ENCODE data around the gene ERI2.
"Not testable (repeated sequence)": the region's sequence is repeated elsewhere in the genome, so short reads cannot be mapped to it uniquely, and the experiment has no call there.

The ERI2 gene

GRCh38 chr16:20812510-20812909 lies 6.2 kb upstream of the ERI2 start:
- no peak for TF ChIP-seq POLR2AphosphoS5 (IDR thresholded peaks at IDR 0.05; ENCODE audit: low read depth, low read length)
- TF ChIP-seq POLR2A (IDR thresholded peaks at IDR 0.05; ENCODE audit: low read depth, low read length): no peak
- TF ChIP-seq TAF1 (IDR thresholded peaks at IDR 0.05; ENCODE audit: borderline replicate concordance, low read depth, low read length): no peak
- DNase-seq (ENCODE audit: insufficient read length) (no peak), FAIRE-seq (no peak)

GRCh38 chr16:20811889-20812439 lies 5.7 kb upstream of the ERI2 start:
- FAIRE-seq (no peak), DNase-seq (ENCODE audit: insufficient read length) (no peak)
- TF ChIP-seq POLR2A (IDR thresholded peaks at IDR 0.05; ENCODE audit: low read depth, low read length): no peak
- TF ChIP-seq POLR2AphosphoS5 (IDR thresholded peaks at IDR 0.05; ENCODE audit: low read depth, low read length): no peak
- no peak for TF ChIP-seq TAF1 (IDR thresholded peaks at IDR 0.05; ENCODE audit: borderline replicate concordance, low read depth, low read length)

- DNase-seq (ENCODE audit: insufficient read length) (no peak), FAIRE-seq (no peak)
- TF ChIP-seq POLR2A (IDR thresholded peaks at IDR 0.05; ENCODE audit: low read depth, low read length): no peak
- TF ChIP-seq POLR2AphosphoS5 (IDR thresholded peaks at IDR 0.05; ENCODE audit: low read depth, low read length): no peak
- no peak for TF ChIP-seq TAF1 (IDR thresholded peaks at IDR 0.05; ENCODE audit: borderline replicate concordance, low read depth, low read length)
Measured at GRCh38 chr16:20807862-20808261, 1.6 kb upstream of the ERI2 start.

GRCh38 chr16:20805684-20806167 lies 546 bp downstream of the ERI2 start:
- FAIRE-seq: not testable (repeated sequence)

GRCh38 chr16:20803561-20804214 lies 2.6 kb downstream of the ERI2 start:
- no peak for DNase-seq (ENCODE audit: insufficient read length)
- FAIRE-seq: no peak
- TF ChIP-seq POLR2A (IDR thresholded peaks at IDR 0.05; ENCODE audit: low read depth, low read length) (no peak), TAF1 (IDR thresholded peaks at IDR 0.05; ENCODE audit: borderline replicate concordance, low read depth, low read length) (no peak), POLR2AphosphoS5 (IDR thresholded peaks at IDR 0.05; ENCODE audit: low read depth, low read length) (no peak)

More at GRCh38 chr16:20805684-20806167, 546 bp downstream of the ERI2 start:
- not testable (repeated sequence) for DNase-seq (ENCODE audit: insufficient read length)

- no peak for DNase-seq (ENCODE audit: insufficient read length)
- TF ChIP-seq TAF1 (IDR thresholded peaks at IDR 0.05; ENCODE audit: borderline replicate concordance, low read depth, low read length): no peak
- TF ChIP-seq POLR2AphosphoS5 (IDR thresholded peaks at IDR 0.05; ENCODE audit: low read depth, low read length): no peak
- TF ChIP-seq POLR2A (IDR thresholded peaks at IDR 0.05; ENCODE audit: low read depth, low read length): no peak
- FAIRE-seq: no peak
Measured at GRCh38 chr16:20803192-20803560, 3.1 kb downstream of the ERI2 start.

- FAIRE-seq: no peak
Measured at GRCh38 chr16:20801278-20801677, 5.0 kb downstream of the ERI2 start.

GRCh38 chr16:20799599-20799998 lies 6.7 kb downstream of the ERI2 start:
- TF ChIP-seq TAF1 (IDR thresholded peaks at IDR 0.05; ENCODE audit: borderline replicate concordance, low read depth, low read length) (no peak), POLR2AphosphoS5 (IDR thresholded peaks at IDR 0.05; ENCODE audit: low read depth, low read length) (no peak), POLR2A (IDR thresholded peaks at IDR 0.05; ENCODE audit: low read depth, low read length) (no peak)
- DNase-seq (ENCODE audit: insufficient read length) (no peak), FAIRE-seq (peak; percentile 58)

More at GRCh38 chr16:20801278-20801677, 5.0 kb downstream of the ERI2 start:
- no peak for DNase-seq (ENCODE audit: insufficient read length)
- TF ChIP-seq TAF1 (IDR thresholded peaks at IDR 0.05; ENCODE audit: borderline replicate concordance, low read depth, low read length) (no peak), POLR2AphosphoS5 (IDR thresholded peaks at IDR 0.05; ENCODE audit: low read depth, low read length) (no peak), POLR2A (IDR thresholded peaks at IDR 0.05; ENCODE audit: low read depth, low read length) (no peak)

GRCh38 chr16:20798364-20798763 lies 7.9 kb downstream of the ERI2 start:
- peak; percentile 38 for FAIRE-seq

GRCh38 chr16:20791923-20792612 lies 14.2 kb downstream of the ERI2 start:
- TF ChIP-seq POLR2AphosphoS5 (IDR thresholded peaks at IDR 0.05; ENCODE audit: low read depth, low read length) (no peak), TAF1 (IDR thresholded peaks at IDR 0.05; ENCODE audit: borderline replicate concordance, low read depth, low read length) (no peak), POLR2A (IDR thresholded peaks at IDR 0.05; ENCODE audit: low read depth, low read length) (no peak)
- DNase-seq (ENCODE audit: insufficient read length) (no peak), FAIRE-seq (no peak)

More at GRCh38 chr16:20798364-20798763, 7.9 kb downstream of the ERI2 start:
- TF ChIP-seq POLR2A (IDR thresholded peaks at IDR 0.05; ENCODE audit: low read depth, low read length) (no peak), POLR2AphosphoS5 (IDR thresholded peaks at IDR 0.05; ENCODE audit: low read depth, low read length) (no peak), TAF1 (IDR thresholded peaks at IDR 0.05; ENCODE audit: borderline replicate concordance, low read depth, low read length) (no peak)
- no peak for DNase-seq (ENCODE audit: insufficient read length)

- TF ChIP-seq POLR2A (IDR thresholded peaks at IDR 0.05; ENCODE audit: low read depth, low read length) (no peak), TAF1 (IDR thresholded peaks at IDR 0.05; ENCODE audit: borderline replicate concordance, low read depth, low read length) (no peak), POLR2AphosphoS5 (IDR thresholded peaks at IDR 0.05; ENCODE audit: low read depth, low read length) (no peak)
- FAIRE-seq: no peak
- no peak for DNase-seq (ENCODE audit: insufficient read length)
Measured at GRCh38 chr16:20789130-20789529, 17.1 kb downstream of the ERI2 start.

GRCh38 chr16:20784204-20784603 lies 22.1 kb downstream of the ERI2 start:
- FAIRE-seq (no peak), DNase-seq (ENCODE audit: insufficient read length) (no peak)
- TF ChIP-seq POLR2AphosphoS5 (IDR thresholded peaks at IDR 0.05; ENCODE audit: low read depth, low read length) (no peak), POLR2A (IDR thresholded peaks at IDR 0.05; ENCODE audit: low read depth, low read length) (no peak), TAF1 (IDR thresholded peaks at IDR 0.05; ENCODE audit: borderline replicate concordance, low read depth, low read length) (no peak)

Measured in GM12892 (cell line).